RPMI7951 (cell line): ENCODE results near the gene SMPDL3A. TPM values are rescaled to one million over a fixed set of nuclear protein-coding genes. Genes with fewer than 3 reads are reported as not detected.
A peak's percentile ranks its signal among the peaks of the same experiment; 100 is the strongest.

ENCODE experiments used
- DNase-seq: peaks from one replicate; pipeline ENCODE4 v3.0.0-alpha.2; 2012; ENCODE audit warnings: low read depth
- total RNA-seq: library from RNA; depleted of rRNA; stranded (reverse); fragments of >200 nt; shearing (Covaris generic); gene quantifications from 2 replicates; pipeline ENCODE4 v1.2.3, GENCODE V29; 2014

Gene SMPDL3A
- total RNA-seq, 1 experiment from 2014 or later: 4.0 TPM

GRCh38 chr6:122778302-122778701, 10.8 kb upstream of the SMPDL3A start:
- no peak for DNase-seq

- peak; percentile 16 for DNase-seq
Observed at GRCh38 chr6:122778985-122779661, 9.9 kb upstream of the SMPDL3A start.

DNA sequence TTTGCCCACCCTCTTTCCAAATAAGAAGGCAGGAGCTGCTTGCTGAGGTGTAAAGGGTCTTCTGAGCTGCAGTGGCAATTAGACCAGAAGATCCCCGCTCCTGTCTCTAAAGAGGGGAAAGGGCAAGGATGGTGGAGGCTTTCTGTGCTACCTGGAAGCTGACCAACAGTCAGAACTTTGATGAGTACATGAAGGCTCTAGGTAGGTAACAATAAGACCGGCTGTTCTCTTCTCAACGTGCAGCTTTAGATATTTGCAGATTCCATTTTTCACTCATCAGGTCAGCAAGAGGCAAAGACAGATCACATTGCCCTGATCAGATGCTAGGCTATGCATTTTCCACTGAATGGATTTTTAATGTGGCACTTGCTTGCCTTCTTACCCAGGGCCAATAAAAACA, 9.4 kb upstream of the SMPDL3A start, which contains the start of gene FABP7:
TSS of gene FABP7 (plus strand) at position 50 of the 400 bp plus-strand sequence. CDS start at position 129, 79 bp downstream.
- no peak for DNase-seq

GRCh38 chr6:122780114-122780513, 8.9 kb upstream of the SMPDL3A start:
- DNase-seq: no peak

DNA sequence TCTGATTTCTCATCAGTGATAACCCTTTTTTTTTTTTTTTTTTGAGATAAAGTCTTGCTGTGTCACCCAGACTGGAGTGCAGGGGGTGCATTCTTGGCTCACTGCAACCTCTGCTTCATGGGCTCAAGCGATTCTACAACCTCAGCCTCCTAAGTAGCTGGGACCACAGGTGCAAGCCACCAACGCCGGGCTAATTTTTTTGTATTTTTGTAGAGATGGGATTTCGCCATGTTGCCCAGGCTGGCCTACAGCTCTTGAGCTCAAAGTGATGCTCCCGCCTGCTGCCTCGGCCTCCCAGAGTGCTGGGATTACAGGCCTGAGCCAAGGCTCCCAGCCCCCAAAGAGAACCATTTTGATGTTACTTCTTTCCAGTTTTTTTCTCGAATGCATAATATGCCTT, 7.3 kb upstream of the SMPDL3A start:
- DNase-seq: no peak

- DNase-seq: no peak
Observed at GRCh38 chr6:122783401-122783800, 5.7 kb upstream of the SMPDL3A start.

DNA sequence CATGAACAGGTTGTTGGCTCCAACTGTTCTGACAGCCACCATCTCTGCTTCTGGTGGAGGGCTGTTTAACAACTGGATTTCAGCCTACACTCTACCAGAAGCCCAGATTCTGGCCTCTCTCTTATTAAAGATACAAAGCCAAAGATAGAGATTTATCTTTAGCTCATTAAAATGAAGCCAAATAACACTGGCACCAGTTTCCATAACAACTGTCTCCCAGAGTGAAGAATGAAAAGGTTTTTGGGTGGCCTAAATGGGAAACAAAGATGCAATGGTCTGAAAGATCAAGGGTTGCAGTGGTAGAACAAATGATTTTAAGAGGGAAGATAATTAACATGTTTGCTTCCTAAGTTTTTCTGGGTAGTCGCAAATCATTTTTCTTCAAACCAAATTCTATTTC, 3.2 kb upstream of the SMPDL3A start:
- no peak for DNase-seq

DNA sequence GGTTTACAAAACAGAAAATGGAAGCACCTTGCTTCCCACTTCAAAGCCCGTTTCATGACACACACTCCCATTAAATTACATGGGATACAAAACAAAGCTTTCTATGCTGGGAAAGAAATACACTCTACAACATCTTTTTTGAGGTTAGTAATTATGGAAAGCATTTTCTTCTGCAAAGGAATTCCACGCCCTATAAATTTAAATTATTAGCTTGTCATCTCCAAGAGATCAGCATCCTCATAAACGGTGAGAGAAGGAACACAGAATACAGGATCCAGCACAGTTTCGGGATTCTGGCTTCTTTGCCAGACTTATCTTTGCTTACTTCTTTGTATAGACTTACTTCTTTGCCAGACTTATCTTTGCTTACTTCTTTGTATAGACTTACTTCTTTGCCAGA, 1.3 kb upstream of the SMPDL3A start:
- no peak for DNase-seq

GRCh38 chr6:122788208-122788607, 850 bp upstream of the SMPDL3A start:
- DNase-seq: no peak

DNA sequence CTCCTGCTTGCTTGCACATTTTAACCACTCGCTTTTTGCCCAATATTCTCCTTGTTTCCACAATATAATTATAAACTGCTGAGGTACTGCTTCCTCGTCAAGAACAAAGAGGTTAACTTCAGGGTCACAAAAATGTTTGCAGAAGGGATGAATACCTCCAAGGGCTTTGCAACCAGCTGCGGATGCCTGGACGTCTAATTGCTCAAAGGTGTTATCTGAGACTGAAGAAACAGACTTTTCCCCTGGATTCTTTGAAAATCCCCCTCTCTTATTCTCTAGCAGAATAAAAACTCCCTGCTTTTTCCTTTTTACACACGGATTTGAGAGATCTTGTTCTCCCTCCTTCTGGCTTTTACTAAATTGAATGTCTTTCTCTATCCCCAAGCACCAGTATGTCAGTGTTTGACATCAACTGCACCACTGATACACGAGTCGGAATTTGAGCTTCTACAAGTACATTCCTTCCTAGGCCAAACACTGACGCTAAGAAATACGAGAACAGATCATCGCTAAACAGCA, 336 bp upstream of the SMPDL3A start:
- DNase-seq: no peak

DNA sequence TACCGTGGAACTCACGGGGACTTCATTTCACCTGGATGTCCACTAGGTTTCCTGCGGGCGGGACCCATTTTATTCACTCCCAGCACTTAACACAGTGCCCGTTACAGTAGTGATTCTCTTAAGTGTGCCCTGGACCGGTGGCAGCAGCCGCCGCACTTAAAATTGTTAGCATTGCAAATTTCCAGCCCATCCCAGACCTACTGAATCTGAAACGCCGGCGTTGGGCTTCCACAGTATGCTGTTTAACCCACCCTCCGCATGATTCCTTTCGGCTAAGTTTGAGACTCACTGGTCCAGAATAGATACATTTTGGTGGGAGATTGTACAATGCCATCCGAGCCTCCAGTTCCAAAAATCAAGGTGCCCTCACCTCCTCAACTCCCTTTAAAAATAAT, 967 bp downstream of the SMPDL3A start:
- DNase-seq: no peak

GRCh38 chr6:122790423-122791309, 1.6 kb downstream of the SMPDL3A start:
- peak; percentile 29 for DNase-seq

DNA sequence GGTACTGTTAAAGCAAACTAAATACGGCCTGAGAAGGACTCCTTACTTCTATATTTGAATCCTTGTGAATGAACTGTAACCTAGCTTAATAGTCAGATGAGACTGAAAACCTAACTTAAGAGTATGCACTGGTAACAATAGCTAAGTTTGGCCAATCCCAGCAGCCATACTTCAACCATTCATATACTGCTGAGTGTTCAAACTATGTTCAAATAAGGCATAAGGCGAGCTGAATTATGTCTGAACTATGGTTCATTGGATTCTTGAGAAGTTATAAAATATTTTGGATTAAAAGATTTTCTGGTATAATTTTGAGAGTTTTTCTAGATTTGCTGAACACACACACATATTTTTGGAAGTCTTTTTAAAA, 2.2 kb downstream of the SMPDL3A start:
- DNase-seq: no peak

DNA sequence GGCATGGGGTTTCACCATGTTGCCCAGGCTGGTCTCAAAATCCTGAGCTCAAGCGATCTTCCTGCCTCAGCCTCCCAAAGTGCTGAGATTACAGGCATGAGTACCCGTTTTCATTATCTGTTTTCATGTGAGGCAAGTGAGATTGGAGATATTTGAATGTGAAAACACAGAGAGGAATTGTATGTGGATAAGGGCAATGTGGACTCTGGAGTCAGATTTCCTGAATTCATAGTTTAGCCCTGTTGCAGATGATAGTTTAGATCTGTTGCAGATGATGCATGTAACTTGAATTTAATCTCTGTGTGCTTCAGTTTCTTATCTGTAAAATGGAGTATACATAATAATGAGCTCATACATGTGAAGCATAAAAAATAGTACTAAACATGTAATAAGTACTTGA, 3.7 kb downstream of the SMPDL3A start:
- no peak for DNase-seq

DNA sequence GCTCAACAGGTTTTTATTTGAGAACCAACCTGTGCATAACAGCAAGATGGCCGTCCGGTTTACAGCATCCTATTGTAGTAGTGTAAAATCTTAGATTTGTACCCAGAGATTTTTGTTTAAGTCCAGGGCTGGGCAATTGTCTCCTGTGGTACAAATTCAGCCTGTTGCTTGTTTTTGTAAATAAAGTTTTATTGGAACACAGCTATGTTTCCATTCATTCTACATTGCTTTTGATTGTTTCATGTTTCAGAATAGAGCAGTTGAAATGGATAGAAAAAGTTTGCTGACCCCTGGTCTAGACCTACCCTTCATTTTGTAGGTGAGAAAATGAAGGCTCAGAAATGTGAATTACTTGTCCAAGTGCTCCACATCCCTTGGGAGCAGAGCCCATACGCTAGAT, 8.5 kb downstream of the SMPDL3A start:
- DNase-seq: no peak

- DNase-seq: peak; percentile 51
Observed at GRCh38 chr6:122798099-122798641, 9.1 kb downstream of the SMPDL3A start.

- DNase-seq: no peak
Observed at GRCh38 chr6:122799140-122799745, 10.2 kb downstream of the SMPDL3A start.

DNA sequence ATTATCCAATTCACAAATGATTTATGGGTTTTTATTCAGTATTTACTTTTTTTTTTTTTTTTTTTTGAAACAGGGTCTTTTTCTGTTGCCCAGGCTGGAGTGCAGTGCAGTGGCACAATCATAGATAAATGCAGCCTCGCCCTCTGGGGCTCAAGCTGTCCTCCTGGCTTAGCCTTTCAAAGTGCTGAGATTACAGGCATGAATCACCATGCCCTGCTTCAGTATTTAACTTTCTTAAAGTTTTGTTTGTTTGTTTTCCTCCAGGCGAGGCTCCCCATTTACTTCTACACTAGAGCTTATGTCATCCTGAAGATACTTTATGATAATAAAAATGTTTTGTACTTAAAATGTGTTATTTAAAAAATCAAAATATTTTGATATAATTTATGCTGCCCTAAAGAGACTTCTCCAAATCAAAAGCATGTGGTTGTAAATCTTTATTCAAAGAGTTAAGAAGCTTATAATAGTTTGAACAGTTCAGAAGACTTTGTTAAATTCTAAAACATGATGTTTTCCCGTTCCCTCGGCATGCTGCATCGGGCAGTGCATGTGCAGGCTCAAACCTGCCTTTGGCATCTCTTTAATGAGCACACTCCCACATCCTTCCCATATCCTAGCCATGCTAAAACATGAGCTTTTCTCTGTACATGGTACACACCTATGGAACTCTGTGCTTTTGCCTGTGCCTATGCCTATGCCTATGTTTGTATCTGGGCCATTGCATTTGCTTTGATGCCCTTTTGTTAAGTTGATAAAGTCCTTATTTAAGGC, 11.0 kb downstream of the SMPDL3A start:
- peak; percentile 18 for DNase-seq

GRCh38 chr6:122800906-122801305, 11.8 kb downstream of the SMPDL3A start:
- no peak for DNase-seq

DNA sequence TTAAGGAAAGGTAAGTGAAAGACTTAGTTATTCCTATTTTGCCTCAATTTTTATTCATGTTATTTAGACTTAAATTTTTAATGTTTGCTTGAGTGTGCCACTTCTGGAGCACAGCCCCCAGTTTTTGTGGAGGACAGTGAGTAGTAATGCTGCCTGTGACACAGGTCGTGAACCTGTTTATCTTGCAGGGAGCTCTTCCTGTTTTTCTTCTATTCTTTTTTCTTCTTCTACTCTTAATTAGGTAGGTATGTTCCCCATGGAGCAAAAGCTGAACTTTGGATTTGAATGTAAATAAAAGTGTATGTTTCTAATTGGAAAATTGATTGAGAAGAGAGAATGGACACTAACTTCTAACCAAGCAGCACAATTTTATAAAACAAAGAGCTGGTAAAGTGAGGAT, 12.3 kb downstream of the SMPDL3A start:
- DNase-seq: no peak

DNA sequence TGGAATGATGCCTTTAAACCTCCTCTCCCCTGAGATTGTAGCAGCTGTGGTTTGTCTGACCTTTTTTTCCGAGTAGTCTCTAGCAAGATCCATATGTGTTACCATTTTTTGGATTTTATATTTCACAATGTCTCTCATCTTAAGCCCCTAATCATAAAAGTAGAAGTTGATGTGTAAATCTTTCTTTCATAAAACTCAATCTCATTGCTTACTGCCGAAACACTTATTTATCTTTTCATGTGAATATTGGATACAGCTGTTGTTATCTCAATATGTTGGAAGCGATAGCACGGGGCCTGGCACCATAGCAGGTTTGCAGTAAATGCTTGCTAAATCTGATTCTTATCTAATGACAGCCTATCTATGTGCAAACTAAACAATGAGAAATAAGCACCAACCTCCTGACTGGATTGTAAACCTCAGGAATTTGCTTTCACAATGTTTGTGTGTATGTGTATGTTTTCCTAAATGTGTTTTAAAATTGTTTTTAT, 14.2 kb downstream of the SMPDL3A start:
- no peak for DNase-seq
